OCI-LY1 (cell line): ENCODE results near the gene ZSWIM8.
"Not testable (repeated sequence)": the region's sequence is repeated elsewhere in the genome, so short reads cannot be mapped to it uniquely, and the experiment has no call there.

Experiments used
- H2AFZ ChIP-seq: fragments of 200-600 bp; sonication (generic), shearing (Covaris generic); 2 replicates; pipeline ENCODE4 v1.6.0; 2014; ENCODE audit warnings: antibody characterized with exemption, mild to moderate bottlenecking, low read length
- H3F3A ChIP-seq: fragments of 200-600 bp; sonication (generic), shearing (Covaris generic); 2 replicates; pipeline ENCODE4 v1.6.0; 2014; ENCODE audit warnings: mild to moderate bottlenecking, antibody characterized with exemption, low read length, moderate library complexity; ENCODE audit not compliant: insufficient read depth
- H3K27ac ChIP-seq: fragments of 200-600 bp; sonication (generic); 2 replicates; pipeline ENCODE4 v1.5.1; 2014; ENCODE audit warnings: low read length, mixed run types, mild to moderate bottlenecking, low read depth; ENCODE audit not compliant: poor library complexity, severe bottlenecking
- H3K27me3 ChIP-seq: fragments of 200-600 bp; sonication (generic); 2 replicates; pipeline ENCODE4 v1.6.0; 2014; ENCODE audit warnings: antibody characterized with exemption, mild to moderate bottlenecking, low read length, moderate library complexity; ENCODE audit not compliant: insufficient read depth
- H3K36me3 ChIP-seq: fragments of 200-600 bp; sonication (generic); 2 replicates; pipeline ENCODE4 v1.6.1; 2014; ENCODE audit warnings: mild to moderate bottlenecking, antibody characterized with exemption, low read length, moderate library complexity, mixed read lengths; ENCODE audit not compliant: insufficient read depth
- H3K4me1 ChIP-seq: fragments of 200-600 bp; sonication (generic); 2 replicates; pipeline ENCODE4 v1.5.1; 2014; ENCODE audit warnings: mild to moderate bottlenecking, low read length, moderate library complexity; ENCODE audit not compliant: insufficient read depth, severe bottlenecking
- H3K4me2 ChIP-seq: fragments of 200-600 bp; sonication (generic), shearing (Covaris generic); 2 replicates; pipeline ENCODE4 v1.6.1; 2014; ENCODE audit warnings: low read length
- H3K4me3 ChIP-seq: fragments of 200-600 bp; sonication (generic); 2 replicates; pipeline ENCODE4 v1.5.1; 2014; ENCODE audit warnings: low read length, low read depth, mild to moderate bottlenecking, mixed read lengths; ENCODE audit not compliant: poor library complexity, severe bottlenecking
- H3K79me2 ChIP-seq: fragments of 200-600 bp; shearing (Covaris generic); 2 replicates; pipeline ENCODE4 v1.6.1; 2016; ENCODE audit warnings: mixed run types, low read length, mixed read lengths; ENCODE audit not compliant: insufficient read depth
- H3K9ac ChIP-seq: fragments of 200-600 bp; sonication (generic), shearing (Covaris generic); 2 replicates; pipeline ENCODE4 v1.6.1; 2014; ENCODE audit warnings: mild to moderate bottlenecking, low read length, mixed read lengths
- H3K9me2 ChIP-seq: fragments of 200-600 bp; sonication (generic), shearing (Covaris generic); 2 replicates; pipeline ENCODE4 v1.6.1; 2014; ENCODE audit warnings: low read depth, mild to moderate bottlenecking, low read length, mixed read lengths
- H3K9me3 ChIP-seq: fragments of 200-600 bp; shearing (Covaris generic); 2 replicates; pipeline ENCODE4 v1.6.1; 2014; ENCODE audit warnings: low read length, mixed read lengths
- H4K20me1 ChIP-seq: fragments of 200-600 bp; sonication (generic), shearing (Covaris generic); 2 replicates; pipeline ENCODE4 v1.6.0; 2016; ENCODE audit warnings: mild to moderate bottlenecking, low read length; ENCODE audit not compliant: insufficient read depth
- CTCF ChIP-seq: fragments of 200-600 bp; sonication (generic), shearing (Covaris generic); IDR thresholded peaks from 2 replicates; pipeline ENCODE4 v1.5.1; 2017; ENCODE audit warnings: mild to moderate bottlenecking, antibody characterized with exemption, low read length, moderate library complexity, mixed read lengths
- EZH2 ChIP-seq: fragments of 200-600 bp; sonication (generic), shearing (Covaris generic); IDR thresholded peaks from 2 replicates; pipeline ENCODE4 v1.8.0; 2017; ENCODE audit warnings: borderline replicate concordance, mixed run types, mild to moderate bottlenecking, antibody characterized with exemption, low read length, moderate library complexity, mixed read lengths

The ZSWIM8 gene

GRCh38 chr10:73827346-73828089 lies 42.1 kb downstream of the ZSWIM8 start:
- Histone ChIP-seq H3K36me3 (peaks cover 18% of the 10 kb centered on the region), H3K27ac (no peak overlapping the region), H3K9ac (no peak overlapping the region), H3K4me2 (no peak overlapping the region), H3K9me3 (no peaks in the 10 kb centered on the region), H3F3A (no peaks in the 10 kb centered on the region), H3K79me2 (no peaks in the 10 kb centered on the region), H3K4me1 (no peaks in the 10 kb centered on the region), H3K27me3 (no peaks in the 10 kb centered on the region), H2AFZ (no peak overlapping the region), H3K9me2 (no peaks in the 10 kb centered on the region), H4K20me1 (no peaks in the 10 kb centered on the region), H3K4me3 (no peak overlapping the region)
- TF ChIP-seq EZH2: no peak
- no peak for TF ChIP-seq CTCF

DNA sequence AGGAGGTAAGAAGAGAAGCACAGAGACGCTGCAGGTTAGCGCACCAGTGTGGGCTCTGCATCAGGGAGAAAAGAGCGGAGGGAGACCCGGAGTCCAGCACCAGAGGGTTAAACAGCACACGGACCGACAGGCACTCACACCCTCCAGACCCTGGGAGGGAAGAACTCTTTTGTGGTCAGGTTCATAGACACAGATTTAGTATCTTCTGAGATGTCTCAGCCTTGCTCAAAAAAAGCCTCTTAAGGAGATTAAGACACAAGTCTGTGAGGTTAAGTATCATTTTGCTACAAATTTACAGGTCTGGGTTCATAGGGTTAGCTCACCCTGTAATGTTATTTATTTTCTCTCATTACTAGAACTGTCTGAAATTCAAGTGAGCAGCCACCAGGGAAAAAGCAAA lies 42.8 kb downstream of the ZSWIM8 start:
- no peak overlapping the region for H3K9ac ChIP-seq
- no peaks in the 10 kb centered on the region for H3K27me3 ChIP-seq
- H3K9me2 ChIP-seq: no peaks in the 10 kb centered on the region
- H3K4me3 ChIP-seq: no peak overlapping the region
- no peaks in the 10 kb centered on the region for H3K9me3 ChIP-seq
- no peaks in the 10 kb centered on the region for H4K20me1 ChIP-seq
- H3K79me2 ChIP-seq: no peaks in the 10 kb centered on the region
- H3K27ac ChIP-seq: no peak overlapping the region
- H2AFZ ChIP-seq: no peak overlapping the region
- TF ChIP-seq EZH2 (no peak), CTCF (no peak)
- peaks cover 18% of the 10 kb centered on the region for H3K36me3 ChIP-seq
- H3K4me2 ChIP-seq: no peak overlapping the region
- H3F3A ChIP-seq: no peaks in the 10 kb centered on the region
- no peaks in the 10 kb centered on the region for H3K4me1 ChIP-seq

DNA sequence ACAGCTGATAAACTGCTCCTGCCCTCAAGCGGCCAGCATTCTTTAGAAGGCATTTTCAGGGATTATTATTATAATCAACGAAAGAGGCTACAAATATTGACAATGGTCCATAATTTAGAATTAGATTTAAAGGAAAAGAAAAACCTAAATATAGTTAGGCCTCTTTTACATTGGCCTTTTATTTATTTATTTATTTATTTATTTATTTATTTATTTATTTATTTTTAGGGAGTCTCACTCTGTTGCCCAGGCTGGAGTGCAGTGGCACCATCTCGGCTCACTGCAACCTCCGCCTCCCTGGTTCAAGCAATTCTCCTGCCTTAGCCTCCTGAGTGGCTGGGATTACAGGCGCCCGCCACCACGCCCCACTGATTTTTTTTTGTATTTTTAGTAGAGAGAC lies 43.7 kb downstream of the ZSWIM8 start:
- H3K9ac ChIP-seq, H3K4me1 ChIP-seq: not testable (repeated sequence)
- peaks cover 11% of the 10 kb centered on the region for H3K36me3 ChIP-seq

GRCh38 chr10:73836427-73836980 lies 51.1 kb downstream of the ZSWIM8 start:
- Histone ChIP-seq H3K79me2 (no peaks in the 10 kb centered on the region), H3K9ac (no peak overlapping the region), H3K27ac (no peak overlapping the region), H3K4me2 (no peak overlapping the region), H3K4me3 (no peak overlapping the region), H4K20me1 (no peaks in the 10 kb centered on the region), H3K4me1 (no peaks in the 10 kb centered on the region), H2AFZ (no peak overlapping the region), H3K9me2 (no peaks in the 10 kb centered on the region), H3K36me3 (peaks cover 30% of the 10 kb centered on the region; the same call in 1 of the 2 replicates), H3K27me3 (no peaks in the 10 kb centered on the region), H3F3A (no peaks in the 10 kb centered on the region), H3K9me3 (no peaks in the 10 kb centered on the region)
- no peak for TF ChIP-seq CTCF
- TF ChIP-seq EZH2: no peak

More for the DNA sequence above, 43.7 kb downstream of the ZSWIM8 start:
- not testable (repeated sequence) for H3K9me3 ChIP-seq, H3K4me3 ChIP-seq, H3K27ac ChIP-seq, H3K4me2 ChIP-seq, H3K9me2 ChIP-seq, H4K20me1 ChIP-seq, H2AFZ ChIP-seq, H3K27me3 ChIP-seq, H3F3A ChIP-seq, H3K79me2 ChIP-seq
